ENCODE measurements around the gene IL6ST. TPM values are rescaled to one million over a fixed set of nuclear protein-coding genes. Genes with fewer than 3 reads are reported as not detected.

The IL6ST gene
- total RNA-seq, 1 experiment from 2014 or later, result 181 TPM

GRCh38 chr5:55892479-55892878 is 102.3 kb downstream of the IL6ST start:
- DNase-seq (ENCODE audit: low read depth, low spot score) (no peak), ATAC-seq (no peak)
- in situ Hi-C loops (cut with HindIII; ENCODE audit: low pct_unique_long_range_greater_than_20kb, low sequenced_read_pairs), result no loop called here
- no peak overlapping the region for H3K27ac ChIP-seq (ENCODE audit: low read length)
- H3K9me3 ChIP-seq (ENCODE audit: control insufficient read depth, insufficient read depth, low read depth, low read length), result no peaks in the 10 kb centered on the region
- no peak overlapping the region for H3K4me3 ChIP-seq (ENCODE audit: low read depth in 2 of 2, low read length in 2 of 2)
- TF ChIP-seq POLR2AphosphoS5 (IDR thresholded peaks at IDR 0.05; ENCODE audit: low read depth, low read length), result no peak
- TF ChIP-seq CTCF (IDR thresholded peaks at IDR 0.05), result no peak
- TF ChIP-seq, protein P1, sequence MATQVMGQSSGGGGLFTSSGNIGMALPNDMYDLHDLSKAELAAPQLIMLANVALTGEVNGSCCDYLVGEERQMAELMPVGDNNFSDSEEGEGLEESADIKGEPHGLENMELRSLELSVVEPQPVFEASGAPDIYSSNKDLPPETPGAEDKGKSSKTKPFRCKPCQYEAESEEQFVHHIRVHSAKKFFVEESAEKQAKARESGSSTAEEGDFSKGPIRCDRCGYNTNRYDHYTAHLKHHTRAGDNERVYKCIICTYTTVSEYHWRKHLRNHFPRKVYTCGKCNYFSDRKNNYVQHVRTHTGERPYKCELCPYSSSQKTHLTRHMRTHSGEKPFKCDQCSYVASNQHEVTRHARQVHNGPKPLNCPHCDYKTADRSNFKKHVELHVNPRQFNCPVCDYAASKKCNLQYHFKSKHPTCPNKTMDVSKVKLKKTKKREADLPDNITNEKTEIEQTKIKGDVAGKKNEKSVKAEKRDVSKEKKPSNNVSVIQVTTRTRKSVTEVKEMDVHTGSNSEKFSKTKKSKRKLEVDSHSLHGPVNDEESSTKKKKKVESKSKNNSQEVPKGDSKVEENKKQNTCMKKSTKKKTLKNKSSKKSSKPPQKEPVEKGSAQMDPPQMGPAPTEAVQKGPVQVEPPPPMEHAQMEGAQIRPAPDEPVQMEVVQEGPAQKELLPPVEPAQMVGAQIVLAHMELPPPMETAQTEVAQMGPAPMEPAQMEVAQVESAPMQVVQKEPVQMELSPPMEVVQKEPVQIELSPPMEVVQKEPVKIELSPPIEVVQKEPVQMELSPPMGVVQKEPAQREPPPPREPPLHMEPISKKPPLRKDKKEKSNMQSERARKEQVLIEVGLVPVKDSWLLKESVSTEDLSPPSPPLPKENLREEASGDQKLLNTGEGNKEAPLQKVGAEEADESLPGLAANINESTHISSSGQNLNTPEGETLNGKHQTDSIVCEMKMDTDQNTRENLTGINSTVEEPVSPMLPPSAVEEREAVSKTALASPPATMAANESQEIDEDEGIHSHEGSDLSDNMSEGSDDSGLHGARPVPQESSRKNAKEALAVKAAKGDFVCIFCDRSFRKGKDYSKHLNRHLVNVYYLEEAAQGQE (IDR thresholded peaks at IDR 0.05; ENCODE audit: insufficient read depth in 1 of 2, low read depth in 2 of 2, low read length in 1 of 2), result no peak
- TF ChIP-seq SIN3A (IDR thresholded peaks at IDR 0.05; ENCODE audit: borderline replicate concordance, insufficient read depth, low read depth, low read length), result no peak
- no peak for TF ChIP-seq TCF7L2 (IDR thresholded peaks at IDR 0.05; ENCODE audit: low read depth, low read length)
- POLR2A ChIA-PET, result no interaction called here
- no TSS peak for BruUV-seq (replicated peaks)
- intact Hi-C loops (cut with micrococcal nuclease; ENCODE audit: unreplicated experiment), result no loop called here
- H3K4me1 ChIP-seq (ENCODE audit: control insufficient read depth, insufficient read depth, low read length), result no peaks in the 10 kb centered on the region
- CTCF ChIA-PET, result no interaction called here
- no peaks in the 10 kb centered on the region for H3K27me3 ChIP-seq (ENCODE audit: control insufficient read depth, insufficient read depth, low read length)
- no peaks in the 10 kb centered on the region for H3K36me3 ChIP-seq (ENCODE audit: control insufficient read depth, insufficient read depth, low read length)

- TF ChIP-seq TCF7L2 (IDR thresholded peaks at IDR 0.05; ENCODE audit: low read depth, low read length), result no peak
- TF ChIP-seq POLR2AphosphoS5 (IDR thresholded peaks at IDR 0.05; ENCODE audit: low read depth, low read length), result no peak
- TF ChIP-seq, protein P1 (IDR thresholded peaks at IDR 0.05; ENCODE audit: insufficient read depth in 1 of 2, low read depth in 2 of 2, low read length in 1 of 2), result no peak
- no peak for TF ChIP-seq SIN3A (IDR thresholded peaks at IDR 0.05; ENCODE audit: borderline replicate concordance, insufficient read depth, low read depth, low read length)
- TF ChIP-seq CTCF (IDR thresholded peaks at IDR 0.05), result no peak
- CTCF ChIA-PET, result no interaction called here
- DNase-seq (ENCODE audit: low read depth, low spot score) (no peak), ATAC-seq (no peak)
- intact Hi-C loops (cut with micrococcal nuclease; ENCODE audit: unreplicated experiment) (no loop called here), in situ Hi-C loops (cut with HindIII; ENCODE audit: low pct_unique_long_range_greater_than_20kb, low sequenced_read_pairs) (no loop called here)
- Histone ChIP-seq H3K27ac (ENCODE audit: low read length) (no peak overlapping the region), H3K27me3 (ENCODE audit: control insufficient read depth, insufficient read depth, low read length) (no peaks in the 10 kb centered on the region), H3K9me3 (ENCODE audit: control insufficient read depth, insufficient read depth, low read depth, low read length) (no peaks in the 10 kb centered on the region), H3K4me3 (ENCODE audit: low read depth in 2 of 2, low read length in 2 of 2) (no peak overlapping the region), H3K36me3 (ENCODE audit: control insufficient read depth, insufficient read depth, low read length) (no peaks in the 10 kb centered on the region), H3K4me1 (ENCODE audit: control insufficient read depth, insufficient read depth, low read length) (no peaks in the 10 kb centered on the region)
- POLR2A ChIA-PET, result no interaction called here
- BruUV-seq (replicated peaks), result no TSS peak
Observed at GRCh38 chr5:55888205-55888604, 106.6 kb downstream of the IL6ST start.

All from Panc1 (cell line).